SK-N-MC (cell line): Measurements from ENCODE around the gene SCAMP4.

Experiments
- DNase-seq: peaks from one replicate; pipeline ENCODE4 v3.0.0-alpha.2; 2011; ENCODE audit warnings: low read depth, low spot score
- H3K27ac ChIP-seq: fragments of 200-600 bp; sonication (generic); 2 replicates; pipeline ENCODE4 v1.5.1; 2016; ENCODE audit warnings: mixed run types
- H3K36me3 ChIP-seq: fragments of 200-600 bp; sonication (generic); 2 replicates; pipeline ENCODE4 v1.6.1; 2017; ENCODE audit warnings: antibody characterized with exemption, low read length, mixed read lengths; ENCODE audit not compliant: insufficient read depth
- H3K4me3 ChIP-seq: fragments of 200-600 bp; sonication (generic); 2 replicates; pipeline ENCODE4 v1.5.1; 2016
- H3K9ac ChIP-seq: fragments of 200-600 bp; sonication (generic); 2 replicates; pipeline ENCODE4 v1.8.0; 2017; ENCODE audit warnings: mixed run types, mixed read lengths; ENCODE audit not compliant: insufficient read length
- H3K9me3 ChIP-seq: fragments of 200-600 bp; sonication (generic); 2 replicates; pipeline ENCODE4 v1.6.1; 2017; ENCODE audit warnings: low read depth, mild to moderate bottlenecking, antibody characterized with exemption, low read length, moderate library complexity, mixed read lengths
- EZH2 ChIP-seq: fragments of 200-600 bp; sonication (generic); IDR thresholded peaks from one replicate; pipeline ENCODE4 v1.6.1; 2017; ENCODE audit warnings: antibody characterized with exemption
- FOXP2 ChIP-seq: optimal IDR thresholded peaks from 2 replicates; pipeline ENCODE3; 2011; ENCODE audit warnings: mild to moderate bottlenecking, moderate library complexity; ENCODE audit not compliant: insufficient read depth; ENCODE audit errors: extremely low read length, control extremely low read depth
- POLR2AphosphoS5 ChIP-seq: IDR thresholded peaks from 2 replicates; pipeline ENCODE4 v1.6.1; 2012; ENCODE audit warnings: mild to moderate bottlenecking, low read depth, low read length, borderline replicate concordance

The SCAMP4 gene

GRCh38 chr19:1953037-1953436 lies 47.8 kb downstream of the SCAMP4 start:
- Histone ChIP-seq H3K36me3 (peaks cover 7% of the 10 kb centered on the region; the same call in 1 of the 2 replicates), H3K27ac (no peak overlapping the region)

GRCh38 chr19:1953441-1954094 lies 48.4 kb downstream of the SCAMP4 start:
- Histone ChIP-seq H3K9ac (no peak overlapping the region), H3K27ac (no peak overlapping the region), H3K36me3 (peaks cover 7% of the 10 kb centered on the region; the same call in 1 of the 2 replicates), H3K9me3 (no peaks in the 10 kb centered on the region), H3K4me3 (no peak overlapping the region)
- TF ChIP-seq EZH2, result no peak
- no peak for TF ChIP-seq POLR2AphosphoS5
- TF ChIP-seq FOXP2, result no peak
- no peak for DNase-seq

More at GRCh38 chr19:1953037-1953436, 47.8 kb downstream of the SCAMP4 start:
- Histone ChIP-seq H3K9me3 (no peaks in the 10 kb centered on the region), H3K4me3 (no peak overlapping the region), H3K9ac (no peak overlapping the region)
- no peak for DNase-seq
- no peak for TF ChIP-seq EZH2
- no peak for TF ChIP-seq FOXP2
- no peak for TF ChIP-seq POLR2AphosphoS5

DNA sequence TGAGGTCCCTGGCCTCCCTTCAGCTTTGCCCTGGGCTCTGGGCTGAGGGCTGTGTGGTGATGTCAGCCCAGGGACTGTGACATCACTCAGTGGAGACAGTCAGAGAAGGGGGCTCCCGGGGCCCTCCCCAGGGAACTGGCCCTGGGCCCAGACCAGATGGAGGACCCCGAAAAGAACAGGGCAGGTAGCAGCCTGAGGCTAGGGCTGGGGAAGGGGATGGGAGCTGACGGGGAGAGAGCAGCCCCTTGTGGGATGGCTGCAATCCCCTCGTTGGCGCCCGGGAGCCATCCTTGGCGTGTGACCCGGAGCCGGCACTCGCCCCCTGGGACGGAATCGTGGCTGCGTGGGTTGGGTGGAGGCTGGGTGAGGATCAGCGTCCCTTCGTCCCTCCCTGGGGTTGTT lies 49.3 kb downstream of the SCAMP4 start:
- peaks cover 3% of the 10 kb centered on the region; the same call in 1 of the 2 replicates for H3K36me3 ChIP-seq
- H3K9ac ChIP-seq, result no peak overlapping the region
- no peak overlapping the region for H3K27ac ChIP-seq
- no peak overlapping the region for H3K4me3 ChIP-seq
- TF ChIP-seq FOXP2, result no peak
- no peak for TF ChIP-seq EZH2
- no peak for TF ChIP-seq POLR2AphosphoS5
- no peaks in the 10 kb centered on the region for H3K9me3 ChIP-seq
- DNase-seq, result no peak

DNA sequence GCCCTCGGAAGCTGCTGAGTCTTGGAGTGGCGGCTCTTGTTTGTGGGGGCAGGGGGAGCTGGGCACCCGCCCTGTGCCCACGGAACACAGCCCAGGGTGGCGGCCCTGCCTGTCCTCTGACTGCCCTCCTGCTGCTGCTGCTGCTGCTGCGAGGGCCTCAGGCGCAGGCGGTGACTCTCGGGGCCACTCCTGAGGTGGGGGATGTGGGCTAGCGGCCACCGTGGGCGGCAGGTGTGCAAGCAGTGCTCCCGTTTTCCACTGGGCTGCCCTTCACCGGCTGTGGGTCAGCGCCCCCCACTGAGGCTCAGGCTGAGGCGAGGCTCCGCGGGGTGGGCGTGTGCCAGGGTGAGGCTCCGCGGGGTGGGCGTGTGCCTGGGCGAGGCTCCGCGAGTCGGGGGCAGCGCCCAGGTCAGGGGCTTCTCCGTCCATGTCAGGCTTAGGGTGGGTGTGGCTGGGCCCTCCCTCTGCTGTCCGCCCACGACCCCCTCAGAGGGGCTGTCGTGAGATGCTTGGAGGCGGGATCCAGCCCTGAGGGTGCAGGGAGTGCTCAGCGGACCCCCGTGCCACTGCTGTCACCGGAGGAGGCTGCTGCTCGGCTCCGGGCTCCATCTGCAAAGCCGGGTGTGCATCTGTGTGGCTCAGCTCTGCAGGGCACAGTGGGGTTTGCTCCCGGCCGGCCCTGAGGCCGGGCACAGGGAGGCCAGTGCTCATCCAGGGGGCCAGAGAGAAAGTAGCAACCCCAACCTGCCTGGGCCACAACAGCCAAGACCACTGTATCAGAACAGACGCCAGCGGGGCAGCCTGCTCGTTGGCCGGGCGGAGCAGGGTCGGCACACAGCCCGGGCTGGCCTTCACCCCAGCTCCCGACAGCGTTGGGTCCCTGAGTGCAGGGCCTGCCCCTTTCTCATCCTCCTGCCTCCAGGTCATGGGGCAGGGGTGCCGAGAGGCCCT lies 50.2 kb downstream of the SCAMP4 start:
- DNase-seq, result no peak
- no peak overlapping the region for H3K27ac ChIP-seq

GRCh38 chr19:1956122-1956494 lies 50.9 kb downstream of the SCAMP4 start:
- no peak for TF ChIP-seq FOXP2
- TF ChIP-seq EZH2, result no peak
- Histone ChIP-seq H3K4me3 (no peak overlapping the region), H3K9me3 (no peaks in the 10 kb centered on the region), H3K36me3 (no peaks in the 10 kb centered on the region; the same call in 1 of the 2 replicates), H3K27ac (no peak overlapping the region), H3K9ac (no peak overlapping the region)
- DNase-seq, result no peak

More for the DNA sequence above, 50.2 kb downstream of the SCAMP4 start:
- H3K4me3 ChIP-seq, result no peak overlapping the region
- H3K9ac ChIP-seq, result no peak overlapping the region
- TF ChIP-seq FOXP2, result no peak
- TF ChIP-seq POLR2AphosphoS5, result no peak
- no peak for TF ChIP-seq EZH2
- H3K36me3 ChIP-seq, result no peaks in the 10 kb centered on the region; the same call in 1 of the 2 replicates
- no peaks in the 10 kb centered on the region for H3K9me3 ChIP-seq

- no peaks in the 10 kb centered on the region; the same call in 1 of the 2 replicates for H3K36me3 ChIP-seq
- DNase-seq, result no peak
- no peaks in the 10 kb centered on the region for H3K9me3 ChIP-seq
- TF ChIP-seq FOXP2, result no peak
- no peak for TF ChIP-seq EZH2
- TF ChIP-seq POLR2AphosphoS5, result no peak
- H3K27ac ChIP-seq, result no peak overlapping the region
- no peak overlapping the region for H3K4me3 ChIP-seq
- no peak overlapping the region for H3K9ac ChIP-seq
These were observed 51.8 kb downstream of the SCAMP4 start for GRCh38 chr19:1956868-1957492.

DNA sequence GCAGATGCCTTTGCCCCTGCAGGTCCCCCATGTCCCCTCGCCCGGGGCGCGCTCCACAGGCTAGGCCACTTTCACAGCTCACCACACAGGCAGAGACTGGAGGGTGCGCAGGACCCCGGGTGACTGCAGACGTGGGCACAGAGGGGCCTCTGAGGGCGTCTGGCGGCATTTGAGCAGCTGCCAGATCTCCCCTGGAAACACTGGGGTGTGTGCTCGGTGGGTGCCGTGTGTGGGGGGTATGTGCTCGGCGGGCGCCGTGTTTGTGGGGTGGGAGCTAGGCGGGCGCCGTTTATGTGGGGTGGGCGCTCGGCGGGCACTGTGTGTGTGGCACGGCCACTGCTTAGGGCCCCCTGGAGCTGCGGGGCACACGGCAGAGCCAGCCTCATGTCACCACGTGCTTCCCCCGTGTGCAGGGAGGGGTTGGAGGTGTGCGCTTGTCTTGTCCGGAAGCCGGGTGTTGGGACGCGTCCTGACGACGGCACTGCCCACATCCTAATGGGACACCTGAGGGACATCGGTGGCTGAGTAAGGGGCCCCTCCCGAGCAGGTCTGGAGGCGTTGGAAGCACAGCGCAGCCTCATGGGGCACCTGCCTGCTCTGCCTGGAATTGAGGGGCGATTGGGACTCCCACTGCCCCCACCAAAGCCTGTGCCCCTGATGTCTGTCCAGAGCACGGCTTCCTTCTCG lies 52.5 kb downstream of the SCAMP4 start:
- Histone ChIP-seq H3K9me3 (no peaks in the 10 kb centered on the region), H3K27ac (no peak overlapping the region), H3K36me3 (no peaks in the 10 kb centered on the region; the same call in 1 of the 2 replicates), H3K9ac (no peak overlapping the region), H3K4me3 (no peak overlapping the region)
- TF ChIP-seq FOXP2, result no peak
- no peak for DNase-seq

DNA sequence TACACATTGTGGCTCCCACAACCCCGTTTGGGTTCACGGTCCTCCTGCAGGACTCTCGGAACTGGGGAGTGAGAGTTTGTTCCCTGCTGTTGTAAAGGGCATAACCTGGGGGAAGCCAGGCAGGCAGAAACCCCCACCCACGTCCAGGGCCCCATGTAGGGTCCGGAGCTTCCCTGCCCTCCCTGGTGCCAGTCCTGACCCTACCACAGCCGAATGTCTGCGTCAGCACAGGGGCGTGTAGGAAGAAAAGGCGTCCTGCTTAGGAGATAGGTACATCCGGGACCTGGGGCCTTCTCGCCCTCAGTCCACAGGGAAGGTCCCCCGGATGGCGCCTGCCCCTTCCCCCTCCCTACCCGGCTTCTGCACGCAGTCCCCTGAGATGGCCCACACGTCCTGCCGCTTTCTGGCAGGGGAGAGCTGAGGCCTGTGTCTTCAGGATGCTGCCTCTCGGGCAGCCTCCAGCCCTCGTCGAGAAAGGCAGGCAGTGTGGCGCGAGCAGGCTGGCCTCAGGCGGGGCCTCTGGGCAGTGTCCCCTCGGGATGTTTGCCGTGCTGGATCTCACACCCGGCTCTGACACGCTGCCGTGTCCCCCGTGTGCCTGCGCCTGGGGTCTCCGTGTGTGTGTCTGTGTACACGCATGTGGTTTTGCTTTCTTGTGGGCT lies 54.9 kb downstream of the SCAMP4 start:
- no peaks in the 10 kb centered on the region for H3K36me3 ChIP-seq
- H3K9me3 ChIP-seq, result no peaks in the 10 kb centered on the region
- no peak overlapping the region for H3K27ac ChIP-seq
- no peak for TF ChIP-seq EZH2
- TF ChIP-seq FOXP2, result no peak
- no peak for TF ChIP-seq POLR2AphosphoS5
- no peak for DNase-seq
- H3K9ac ChIP-seq, result no peak overlapping the region
- H3K4me3 ChIP-seq, result no peak overlapping the region
